Measurements from ENCODE around the gene FAM117B.

GRCh38 chr2:202643012-202643858, 8.5 kb downstream of the FAM117B start:
- no peak for TF ChIP-seq POLR2AphosphoS5 (IDR thresholded peaks at IDR 0.05; ENCODE audit: borderline replicate concordance, low read depth, low read length)
- TF ChIP-seq EZH2 (IDR thresholded peaks at IDR 0.05), result no peak

Measured in SK-N-MC (cell line).